K562 (cell line): ENCODE results near the gene CROCC2. TPM values are rescaled to one million over a fixed set of nuclear protein-coding genes. Genes with fewer than 3 reads are reported as not detected.

Source experiments
- ATAC-seq: fragments of 200-7000 bp; cut with Tn5 transposase; 3 replicates; pipeline ENCODE4 v1.9.1; 2020; ENCODE audit warnings: moderate library complexity
- BruUV-seq: library from RNA; stranded (reverse); fragments of 400-500 nt; replicated peaks from 2 replicates; lab custom pipeline; 2021; lab: Mats Ljungman, UMichigan
- CTCF ChIA-PET: fragments of 300-600 bp; formaldehyde crosslinking; extraction: SDS; loops from one replicate; lab custom pipeline; 2021; ENCODE audit warnings: low intra/inter-chr PET ratio; lab: Yijun Ruan, JAX
- POLR2A ChIA-PET: fragments of 300-600, 350-650 bp; sonication (Branson Sonifier 250); formaldehyde crosslinking; extraction: SDS; loops from one replicate; lab custom pipeline; 2021; ENCODE audit warnings: antibody characterized with exemption, inconsistent platforms; lab: Yijun Ruan, JAX
- DNase-seq, 4 experiments: peaks; one replicate each; pipeline versions ENCODE4 v3.0.0 to v3.0.0-alpha.2; 2011 to 2018; ENCODE audit warnings: low spot score in 3 of 4, mixed read lengths in 3 of 4; ENCODE audit errors: extremely low read depth in 1 of 4
- FAIRE-seq: peaks from 2 replicates; lab custom pipeline; 2011; peaks lifted over from hg19 to GRCh38; lab: Jason Lieb, UNC
- H2AFZ ChIP-seq: 2 replicates; pipeline ENCODE4 v1.6.0; 2011; ENCODE audit warnings: low read depth, low read length, control low read depth, inconsistent platforms
- H3K27ac ChIP-seq: fragments of 200-600 bp; 3 replicates; pipeline ENCODE4 v1.8.0; 2011; ENCODE audit warnings: low read depth, mild to moderate bottlenecking, control low read depth, inconsistent platforms, low read length, moderate library complexity, mixed read lengths; ENCODE audit errors: extremely low read depth
- H3K27me3 ChIP-seq, 2 experiments: fragments of 300-600 bp in 1 of 2; 2 replicates in 1 of 2; 3 replicates in 1 of 2; pipeline versions ENCODE4 v1.6.0 to v1.8.0; 2011; ENCODE audit warnings: inconsistent platforms in 2 of 2, low read length in 2 of 2, mild to moderate bottlenecking in 1 of 2, mixed read lengths in 1 of 2, moderate library complexity in 1 of 2; ENCODE audit not compliant: control insufficient read depth in 2 of 2, insufficient read depth in 2 of 2
- H3K36me3 ChIP-seq: fragments of 300-600 bp; 3 replicates; pipeline ENCODE4 v1.8.0; 2011; ENCODE audit warnings: mild to moderate bottlenecking, low read length, inconsistent platforms; ENCODE audit not compliant: control insufficient read depth, insufficient read depth
- H3K4me1 ChIP-seq, 2 experiments: fragments of 200-600 bp in 1 of 2; replicated peaks in 1 of 2; 2 replicates in 1 of 2; 3 replicates in 1 of 2; pipeline versions ENCODE4 v1.5.1 to v1.8.0; 2011; ENCODE audit warnings: inconsistent platforms in 2 of 2, low read length in 2 of 2, mild to moderate bottlenecking in 1 of 2, mixed read lengths in 1 of 2, moderate library complexity in 1 of 2; ENCODE audit not compliant: control insufficient read depth in 2 of 2, insufficient read depth in 2 of 2
- H3K4me2 ChIP-seq: 2 replicates; pipeline ENCODE4 v1.6.1; 2011; ENCODE audit warnings: low read length, control low read depth, inconsistent platforms, mixed read lengths; ENCODE audit not compliant: insufficient read depth
- H3K4me3 ChIP-seq: fragments of 200-600 bp; sonication (generic), shearing (Covaris generic); 2 replicates; pipeline ENCODE4 v1.5.1; 2016; ENCODE audit warnings: control low read depth, inconsistent platforms
- H3K79me2 ChIP-seq: fragments of 200-600 bp; 3 replicates; pipeline ENCODE4 v1.8.0; 2011; ENCODE audit warnings: low read length, inconsistent platforms; ENCODE audit not compliant: control insufficient read depth, insufficient read depth
- H3K9ac ChIP-seq, 2 experiments: 2 replicates each; pipeline versions ENCODE4 v1.6.0 to v1.6.1; 2011; ENCODE audit warnings: low read depth in 2 of 2, low read length in 2 of 2, control low read depth in 1 of 2, inconsistent platforms in 1 of 2, mild to moderate bottlenecking in 1 of 2, mixed read lengths in 1 of 2; ENCODE audit not compliant: insufficient read depth in 1 of 2
- H3K9me1 ChIP-seq: one replicate; pipeline ENCODE4 v1.6.0; 2011; ENCODE audit warnings: inconsistent platforms, mild to moderate bottlenecking, low read length, moderate library complexity; ENCODE audit not compliant: control insufficient read depth, insufficient read depth
- H3K9me3 ChIP-seq: replicated peaks from 2 replicates; pipeline ENCODE4 v1.5.1; 2011; ENCODE audit warnings: low read depth, low read length, inconsistent platforms; ENCODE audit not compliant: control insufficient read depth, insufficient read depth
- H4K20me1 ChIP-seq: replicated peaks from 2 replicates; pipeline ENCODE4 v1.6.1; 2011; ENCODE audit warnings: low read length, inconsistent platforms, mixed read lengths; ENCODE audit not compliant: control insufficient read depth, insufficient read depth
- CBX8 ChIP-seq: fragments of 200-600 bp; sonication (generic); IDR thresholded peaks from 2 replicates; pipeline ENCODE4 v1.6.1; 2012; ENCODE audit warnings: borderline replicate concordance, mixed run types, low read depth, mild to moderate bottlenecking, moderate library complexity, mixed read lengths, low read length, control low read depth, inconsistent platforms; ENCODE audit not compliant: poor library complexity, severe bottlenecking; ENCODE audit errors: extremely low read depth
- MCM5 ChIP-seq: fragments of 450-650 bp; IDR thresholded peaks from 2 replicates; pipeline ENCODE4 v1.6.1; 2016; ENCODE audit warnings: low read depth
- NCOA4 ChIP-seq: fragments of 450-650 bp; IDR thresholded peaks from 2 replicates; pipeline ENCODE4 v1.6.1; 2018; ENCODE audit warnings: mild to moderate bottlenecking; ENCODE audit not compliant: partially characterized antibody
- NELFE ChIP-seq: IDR thresholded peaks from 2 replicates; pipeline ENCODE4 v1.6.1; 2011; ENCODE audit warnings: mild to moderate bottlenecking; ENCODE audit not compliant: insufficient read depth, insufficient read length
- PHB ChIP-seq: fragments of 250-450 bp; sonication (Bioruptor Pico); IDR thresholded peaks from 2 replicates; pipeline ENCODE4 v1.5.0; 2021
- ZNF76 ChIP-seq: fragments of 250-450 bp; sonication (Bioruptor Pico); IDR thresholded peaks from 2 replicates; pipeline ENCODE4 v1.4.0; 2020; ENCODE audit warnings: mild to moderate bottlenecking, moderate library complexity, borderline replicate concordance
- WGBS: fragments of 100-300 bp; shearing (Covaris generic); methylation state at CpG from one replicate; pipeline ENCODE4 v1.1.6; 2016; ENCODE audit warnings: low coverage, mixed read lengths; ENCODE audit not compliant: insufficient coverage; ENCODE audit errors: missing lambda C conversion rate; 5-methylcytosine and 5-hydroxymethylcytosine counted together
- in situ Hi-C: fragments of 300-500 bp; cut with MboI; formaldehyde crosslinking; loops from 4 replicates; pipeline ENCODE4 v1.15.0; 2018; ENCODE audit warnings: inconsistent platforms, mixed read lengths
- intact Hi-C: fragments of 100-400 bp; cut with micrococcal nuclease; formaldehyde crosslinking; loops from 2 replicates; pipeline ENCODE4 v1.14.2; 2022
- polyA plus RNA-seq, 8 experiments: library from polyadenylated mRNA; depleted of rRNA in 4 of 8; stranded (reverse) in 5 of 8; unstranded in 3 of 8; fragments of >200 nt; fragmentation: Nextera tagmentation in 2 of 8; fragmentation: Illumina TruSeq in 1 of 8; extraction: Ambion mirVana in 2 of 8; extraction: Trizol in 1 of 8; gene quantifications; 2 replicates each; pipeline versions ENCODE4 v1.2.1 to v1.2.3, GENCODE V29; 2011 to 2014; ENCODE audit warnings: inconsistent platforms in 1 of 8, missing spikeins in 1 of 8
- total RNA-seq, 7 experiments: library from RNA; depleted of rRNA in 6 of 7; stranded (reverse); fragments of >200 nt in 6 of 7; fragmentation: Illumina TruSeq in 2 of 7; extraction: Trizol in 2 of 7; gene quantifications; 2 replicates each; pipeline versions ENCODE4 v1.2.1 to v1.2.3, GENCODE V29; 2011 to 2021; ENCODE audit warnings: low replicate concordance in 1 of 7
- TF ChIP-seq, protein P1 (sequence below): fragments of 450-650 bp; conservative IDR thresholded peaks from 2 replicates; pipeline ENCODE4 v1.6.1; 2016; ENCODE audit warnings: missing genetic modification characterization, low read depth, mild to moderate bottlenecking, control low read depth, missing compliant biosample characterization

The CROCC2 gene
- total and polyA plus RNA-seq, 9 of the 15 experiments (the other 6 are each of a cell fraction or from before 2014, with no cell fraction given) = not detected

DNA sequence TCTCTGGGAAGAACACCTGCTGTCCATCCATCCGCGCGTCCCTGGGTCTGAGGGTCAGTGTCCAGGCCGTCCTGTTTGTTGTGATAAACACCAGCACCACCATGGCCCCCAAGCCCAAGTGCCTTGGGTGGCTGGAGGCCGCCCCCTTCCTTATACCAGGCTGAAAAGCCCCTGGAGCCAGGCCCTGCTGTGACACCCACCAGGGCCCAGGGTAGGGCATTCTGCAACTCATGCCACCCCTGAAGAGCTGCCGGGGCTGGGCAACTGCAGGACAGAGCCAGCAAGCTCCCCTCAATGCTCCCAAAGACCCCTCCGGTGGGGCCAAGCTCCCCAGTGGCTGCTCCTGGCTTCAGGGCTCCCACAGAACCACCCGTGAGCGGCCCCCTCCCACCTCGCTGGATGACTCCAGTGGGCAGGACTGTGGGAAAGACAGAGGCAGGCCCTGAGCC, 60.3 kb downstream of the CROCC2 start:
- in situ Hi-C loops = no loop called here
- Histone ChIP-seq H3K9me1 (no peaks in the 10 kb centered on the region), H3K36me3 (no peaks in the 10 kb centered on the region), H3K4me1 (peaks cover 0 to 9% of the 10 kb centered on the region in 2 experiments; a peak in 1 of 5 replicates), H3K4me2 (no peak overlapping the region), H3K27me3 (peaks cover 3 to 26% of the 10 kb centered on the region in 2 experiments; a peak in 3 of 5 replicates), H3K4me3 (no peak overlapping the region), H3K27ac (no peak overlapping the region), H4K20me1 (no peaks in the 10 kb centered on the region), H3K79me2 (no peaks in the 10 kb centered on the region), H3K9me3 (no peaks in the 10 kb centered on the region), H2AFZ (no peak overlapping the region), H3K9ac (no peak overlapping the region)
- no peak for TF ChIP-seq CBX8
- no peak for TF ChIP-seq NELFE
- TF ChIP-seq ZNF76 (CRISPR knock-in tag) = no peak
- TF ChIP-seq, protein P1, sequence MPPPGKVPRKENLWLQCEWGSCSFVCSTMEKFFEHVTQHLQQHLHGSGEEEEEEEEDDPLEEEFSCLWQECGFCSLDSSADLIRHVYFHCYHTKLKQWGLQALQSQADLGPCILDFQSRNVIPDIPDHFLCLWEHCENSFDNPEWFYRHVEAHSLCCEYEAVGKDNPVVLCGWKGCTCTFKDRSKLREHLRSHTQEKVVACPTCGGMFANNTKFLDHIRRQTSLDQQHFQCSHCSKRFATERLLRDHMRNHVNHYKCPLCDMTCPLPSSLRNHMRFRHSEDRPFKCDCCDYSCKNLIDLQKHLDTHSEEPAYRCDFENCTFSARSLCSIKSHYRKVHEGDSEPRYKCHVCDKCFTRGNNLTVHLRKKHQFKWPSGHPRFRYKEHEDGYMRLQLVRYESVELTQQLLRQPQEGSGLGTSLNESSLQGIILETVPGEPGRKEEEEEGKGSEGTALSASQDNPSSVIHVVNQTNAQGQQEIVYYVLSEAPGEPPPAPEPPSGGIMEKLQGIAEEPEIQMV (tag) = no peak
- TF ChIP-seq MCM5 = no peak
- no peak for TF ChIP-seq PHB
- no peak for TF ChIP-seq NCOA4
- CTCF ChIA-PET = no interaction called here
- DNase-seq (no peak), FAIRE-seq (no peak), ATAC-seq (no peak)
- 3% methylated on average over 5 of the region's 10 CpGs for WGBS
- intact Hi-C loops = no loop called here
- POLR2A ChIA-PET = no interaction called here
- no TSS peak for BruUV-seq
